SU-DHL-6 (cell line): ENCODE data around the gene KRT82.

Source experiments
- H2AFZ ChIP-seq: fragments of 200-600 bp; sonication (generic); 2 replicates; pipeline ENCODE4 v1.6.1; 2014; ENCODE audit warnings: low read depth, mild to moderate bottlenecking, moderate library complexity, mixed read lengths, antibody characterized with exemption, low read length; ENCODE audit not compliant: severe bottlenecking
- H3F3A ChIP-seq: fragments of 200-600 bp; shearing (Covaris generic); 2 replicates; pipeline ENCODE4 v1.6.0; 2016; ENCODE audit warnings: antibody characterized with exemption, mild to moderate bottlenecking; ENCODE audit not compliant: insufficient read depth
- H3K27ac ChIP-seq: fragments of 200-600 bp; sonication (generic); 2 replicates; pipeline ENCODE4 v1.5.1; 2016; ENCODE audit warnings: low read depth, mild to moderate bottlenecking, low read length, moderate library complexity, mixed read lengths
- H3K27me3 ChIP-seq: fragments of 200-600 bp; sonication (generic), shearing (Covaris generic); 2 replicates; pipeline ENCODE4 v1.6.0; 2014; ENCODE audit warnings: mild to moderate bottlenecking, low read length
- H3K36me3 ChIP-seq: fragments of 200-600 bp; sonication (generic); 2 replicates; pipeline ENCODE4 v1.6.1; 2014; ENCODE audit warnings: mild to moderate bottlenecking, low read length, mixed read lengths
- H3K4me2 ChIP-seq: fragments of 300-600, 200-600 bp; shearing (Covaris generic), sonication (generic); 2 replicates; pipeline ENCODE4 v1.6.0; 2014; ENCODE audit warnings: low read length, low read depth, mild to moderate bottlenecking; ENCODE audit not compliant: poor library complexity, severe bottlenecking
- H3K4me3 ChIP-seq: fragments of 200-600 bp; sonication (generic); 2 replicates; pipeline ENCODE4 v1.5.1; 2014; ENCODE audit warnings: antibody characterized with exemption, low read length, mild to moderate bottlenecking, mixed read lengths; ENCODE audit not compliant: insufficient read depth, poor library complexity, severe bottlenecking
- H3K79me2 ChIP-seq: fragments of 200-600 bp; sonication (generic); 2 replicates; pipeline ENCODE4 v1.6.1; 2014; ENCODE audit warnings: mild to moderate bottlenecking, low read length, moderate library complexity; ENCODE audit not compliant: insufficient read depth
- H3K9ac ChIP-seq: fragments of 200-600 bp; sonication (generic); 2 replicates; pipeline ENCODE4 v1.7.0; 2014; ENCODE audit warnings: mild to moderate bottlenecking, low read length
- H3K9me2 ChIP-seq: fragments of 200-600 bp; sonication (generic); replicated peaks from 2 replicates; pipeline ENCODE4 v1.6.1; 2014; ENCODE audit warnings: low read length; ENCODE audit not compliant: insufficient read depth
- H3K9me3 ChIP-seq: fragments of 200-600 bp; sonication (generic); 2 replicates; pipeline ENCODE4 v1.6.1; 2014; ENCODE audit warnings: low read length, mixed read lengths; ENCODE audit not compliant: insufficient read depth
- H4K20me1 ChIP-seq: fragments of 200-600 bp; sonication (generic); 2 replicates; pipeline ENCODE4 v1.6.1; 2014; ENCODE audit warnings: low read depth, mild to moderate bottlenecking, antibody characterized with exemption, low read length, moderate library complexity, mixed read lengths
- CTCF ChIP-seq: fragments of 200-600 bp; sonication (generic); IDR thresholded peaks from one replicate; pipeline ENCODE4 v1.5.1; 2017; ENCODE audit warnings: antibody characterized with exemption, mild to moderate bottlenecking, low read length, moderate library complexity; ENCODE audit not compliant: insufficient read depth, poor library complexity, severe bottlenecking
- EZH2phosphoT487 ChIP-seq: fragments of 200-600 bp; sonication (generic), shearing (Covaris generic); conservative IDR thresholded peaks from 2 replicates; pipeline ENCODE4 v1.6.1; 2018; ENCODE audit warnings: mild to moderate bottlenecking, antibody characterized with exemption, low read length, moderate library complexity, mixed read lengths

Gene KRT82

GRCh38 chr12:52369809-52370208 lies 36.3 kb downstream of the KRT82 start:
- no peaks in the 10 kb centered on the region for H3K9me3 ChIP-seq
- TF ChIP-seq EZH2phosphoT487 = no peak
- no peak for TF ChIP-seq CTCF

DNA sequence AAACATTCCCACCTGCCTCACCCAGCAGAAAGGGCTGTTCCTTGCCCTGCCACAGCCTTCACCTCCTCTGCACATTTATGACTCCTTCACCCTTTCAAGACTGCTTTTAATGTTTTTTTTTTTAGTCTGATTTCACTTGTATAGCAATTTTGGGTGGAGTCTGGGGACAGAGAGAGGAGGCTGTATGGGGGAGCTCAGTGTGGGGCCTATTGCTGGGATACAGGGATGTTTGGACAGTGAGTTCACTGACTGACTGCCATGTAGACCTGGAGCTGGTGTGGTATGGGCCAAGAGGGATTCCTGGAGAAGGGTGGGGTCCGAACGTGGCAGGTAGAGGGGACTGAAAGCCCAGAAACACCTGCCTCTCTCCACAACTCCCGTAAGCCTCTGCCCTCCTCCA lies 36.9 kb downstream of the KRT82 start:
- Histone ChIP-seq H3K27ac (no peak overlapping the region), H3K9ac (no peak overlapping the region), H3F3A (no peaks in the 10 kb centered on the region), H3K27me3 (no peaks in the 10 kb centered on the region), H3K4me3 (no peak overlapping the region), H3K79me2 (no peaks in the 10 kb centered on the region), H3K4me2 (no peak overlapping the region), H3K9me3 (no peaks in the 10 kb centered on the region), H4K20me1 (no peaks in the 10 kb centered on the region), H2AFZ (no peak overlapping the region), H3K36me3 (no peaks in the 10 kb centered on the region), H3K9me2 (no peaks in the 10 kb centered on the region)
- TF ChIP-seq EZH2phosphoT487 (no peak), CTCF (no peak)

More at GRCh38 chr12:52369809-52370208, 36.3 kb downstream of the KRT82 start:
- H3K9me2 ChIP-seq = no peaks in the 10 kb centered on the region
- no peak overlapping the region for H3K27ac ChIP-seq
- H3K4me3 ChIP-seq = no peak overlapping the region
- no peaks in the 10 kb centered on the region for H4K20me1 ChIP-seq
- H3K79me2 ChIP-seq = no peaks in the 10 kb centered on the region
- no peak overlapping the region for H3K4me2 ChIP-seq
- no peak overlapping the region for H3K9ac ChIP-seq
- no peaks in the 10 kb centered on the region for H3K27me3 ChIP-seq
- H3K36me3 ChIP-seq = no peaks in the 10 kb centered on the region
- no peak overlapping the region for H2AFZ ChIP-seq
- H3F3A ChIP-seq = no peaks in the 10 kb centered on the region

GRCh38 chr12:52368508-52368907 lies 37.6 kb downstream of the KRT82 start:
- no peak overlapping the region for H3K27ac ChIP-seq
- no peaks in the 10 kb centered on the region for H3K27me3 ChIP-seq
- H2AFZ ChIP-seq = no peak overlapping the region

More at GRCh38 chr12:52368508-52368907, 37.6 kb downstream of the KRT82 start:
- no peaks in the 10 kb centered on the region for H4K20me1 ChIP-seq
- TF ChIP-seq CTCF = no peak
- no peak for TF ChIP-seq EZH2phosphoT487
- no peak overlapping the region for H3K9ac ChIP-seq
- H3F3A ChIP-seq = no peaks in the 10 kb centered on the region
- H3K4me2 ChIP-seq = no peak overlapping the region
- no peak overlapping the region for H3K4me3 ChIP-seq
- no peaks in the 10 kb centered on the region for H3K79me2 ChIP-seq
- H3K9me3 ChIP-seq = no peaks in the 10 kb centered on the region
- H3K9me2 ChIP-seq = no peaks in the 10 kb centered on the region
- H3K36me3 ChIP-seq = no peaks in the 10 kb centered on the region
